ENCODE results near the gene FHIT.

The FHIT gene

GRCh38 chr3:60226912-60227311, 1024.3 kb downstream of the FHIT start:
- no peak for DNase-seq (ENCODE audit: low read depth in 2 of 2)
- no peak for TF ChIP-seq CTCF (IDR thresholded peaks at IDR 0.05; ENCODE audit: low read depth, low read length)
- H3K4me3 ChIP-seq (replicated peaks in 1 of 2; ENCODE audit: low read depth in 2 of 2, low read length in 2 of 2), result no peak overlapping the region

- no peak for TF ChIP-seq CTCF (IDR thresholded peaks at IDR 0.05; ENCODE audit: low read depth, low read length)
- H3K4me3 ChIP-seq (replicated peaks in 1 of 2; ENCODE audit: low read depth in 2 of 2, low read length in 2 of 2), result no peak overlapping the region
- DNase-seq (ENCODE audit: low read depth in 2 of 2), result no peak
These were observed 1025.4 kb downstream of the FHIT start for GRCh38 chr3:60225848-60226247.

GRCh38 chr3:60220768-60221167, 1030.5 kb downstream of the FHIT start:
- no peak for DNase-seq (ENCODE audit: low read depth in 2 of 2)
- TF ChIP-seq CTCF (IDR thresholded peaks at IDR 0.05; ENCODE audit: low read depth, low read length), result no peak
- H3K4me3 ChIP-seq (replicated peaks in 1 of 2; ENCODE audit: low read depth in 2 of 2, low read length in 2 of 2), result no peak overlapping the region

- TF ChIP-seq CTCF (IDR thresholded peaks at IDR 0.05; ENCODE audit: low read depth, low read length), result no peak
- no peak for DNase-seq (ENCODE audit: low read depth in 2 of 2)
- no peak overlapping the region for H3K4me3 ChIP-seq (replicated peaks in 1 of 2; ENCODE audit: low read depth in 2 of 2, low read length in 2 of 2)
These were observed 1031.8 kb downstream of the FHIT start for GRCh38 chr3:60219501-60219900.

DNA sequence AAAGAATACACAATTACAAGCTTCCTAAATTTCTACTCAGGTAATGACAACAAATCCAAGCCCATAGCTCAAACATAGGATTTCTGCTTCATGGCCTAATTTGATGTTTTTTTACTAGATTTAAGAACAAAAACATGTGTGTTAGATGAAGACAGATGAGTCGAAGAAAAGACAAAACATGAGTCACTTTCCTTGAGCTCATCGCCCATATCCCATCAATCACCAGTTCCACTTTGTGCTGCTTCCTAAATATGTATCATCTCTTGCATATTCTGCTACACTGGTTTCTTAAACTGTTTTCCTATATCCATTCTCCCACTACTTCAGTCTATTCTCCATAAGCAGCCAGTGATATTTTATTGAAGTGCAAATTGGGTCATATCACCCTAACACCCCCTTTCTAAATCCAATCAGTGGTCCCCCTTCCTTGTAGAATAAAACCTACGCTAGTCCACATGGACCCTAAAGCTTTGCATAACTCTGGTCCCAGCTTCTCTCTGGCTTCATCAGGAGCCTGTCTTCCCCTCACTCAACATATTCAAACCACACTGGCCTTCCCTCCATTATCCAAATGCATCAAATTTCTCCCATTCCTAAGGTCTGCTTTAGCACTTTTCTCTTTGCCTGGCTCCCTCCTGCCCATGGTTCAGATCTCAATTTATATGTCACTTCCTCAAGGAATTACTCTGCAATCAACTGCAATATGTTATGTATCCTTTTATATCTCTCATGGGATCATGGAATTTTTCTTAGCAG, 1033.9 kb downstream of the FHIT start:
- TF ChIP-seq CTCF (IDR thresholded peaks at IDR 0.05; ENCODE audit: low read depth, low read length), result no peak
- H3K4me3 ChIP-seq (replicated peaks in 1 of 2; ENCODE audit: low read depth in 2 of 2, low read length in 2 of 2), result no peak overlapping the region
- no peak for DNase-seq (ENCODE audit: low read depth in 2 of 2)

DNA sequence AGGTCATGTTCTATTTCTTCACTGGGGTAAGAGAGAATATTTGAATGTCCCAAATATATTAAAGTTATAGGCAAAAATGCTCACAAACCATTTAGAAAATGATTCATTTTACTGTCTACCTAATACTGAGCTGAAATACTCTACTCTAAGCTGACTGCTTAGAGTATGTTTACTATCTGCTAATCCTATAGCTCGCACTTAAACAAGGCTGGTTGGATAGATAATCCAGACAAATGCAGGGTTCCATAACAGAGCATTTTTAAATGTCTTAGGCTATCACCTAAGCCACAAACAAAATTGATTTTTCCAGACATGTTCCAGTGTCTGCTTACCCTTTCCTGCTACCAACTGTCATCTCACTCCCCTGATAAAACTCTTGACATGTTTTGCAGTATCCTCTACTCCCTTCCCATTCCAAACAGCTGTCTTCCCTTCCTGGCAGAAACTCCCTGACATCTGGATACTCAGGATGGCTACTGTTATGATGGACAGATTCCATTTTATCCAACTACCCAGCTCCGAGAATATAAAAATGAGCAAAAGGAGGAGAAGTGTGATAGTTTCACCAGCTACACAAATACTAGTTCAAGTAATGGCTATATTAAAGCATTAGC, 1034.7 kb downstream of the FHIT start:
- no peak overlapping the region for H3K4me3 ChIP-seq (replicated peaks in 1 of 2; ENCODE audit: low read depth in 2 of 2, low read length in 2 of 2)
- no peak for DNase-seq (ENCODE audit: low read depth in 2 of 2)
- no peak for TF ChIP-seq CTCF (IDR thresholded peaks at IDR 0.05; ENCODE audit: low read depth, low read length)

All from cardiac fibroblast (primary cell).